Neural progenitor cell (in vitro differentiated cells): ENCODE measurements around the gene CYP26A1. TPM values are rescaled to one million over a fixed set of nuclear protein-coding genes. Genes with fewer than 3 reads are reported as not detected.

Experiments used
- DNase-seq: peaks from one replicate; pipeline ENCODE4 v3.0.0-alpha.2; 2016; ENCODE audit warnings: low spot score
- H2AFZ ChIP-seq: fragments of 200-600 bp; sonication (generic); replicated peaks from 2 replicates; pipeline ENCODE4 v1.6.1; 2016; ENCODE audit warnings: antibody characterized with exemption
- H3F3A ChIP-seq: fragments of 200-600 bp; sonication (generic); 2 replicates; pipeline ENCODE4 v1.6.1; 2016; ENCODE audit warnings: antibody characterized with exemption, low read depth
- H3K27ac ChIP-seq: fragments of 200-600 bp; sonication (generic); 2 replicates; pipeline ENCODE4 v1.5.1; 2016; ENCODE audit warnings: mild to moderate bottlenecking
- H3K27me3 ChIP-seq: fragments of 200-600 bp; sonication (generic); 2 replicates; pipeline ENCODE4 v1.6.1; 2016; ENCODE audit warnings: mild to moderate bottlenecking, moderate library complexity
- H3K36me3 ChIP-seq: fragments of 200-600 bp; sonication (generic); 2 replicates; pipeline ENCODE4 v1.5.1; 2016
- H3K4me1 ChIP-seq: fragments of 200-600 bp; sonication (generic); 2 replicates; pipeline ENCODE4 v1.6.1; 2016; ENCODE audit warnings: mixed run types
- H3K4me2 ChIP-seq: fragments of 200-600 bp; sonication (generic); 2 replicates; pipeline ENCODE4 v1.6.1; 2016
- H3K4me3 ChIP-seq: fragments of 200-600 bp; sonication (generic); 2 replicates; pipeline ENCODE4 v1.5.1; 2016
- H3K79me2 ChIP-seq: fragments of 200-600 bp; sonication (generic); 2 replicates; pipeline ENCODE4 v1.6.1; 2016; ENCODE audit warnings: low read depth
- H3K9ac ChIP-seq: fragments of 200-600 bp; sonication (generic); 2 replicates; pipeline ENCODE4 v1.6.1; 2016
- H3K9me3 ChIP-seq: fragments of 200-600 bp; sonication (generic); 2 replicates; pipeline ENCODE4 v1.5.1; 2016; ENCODE audit warnings: low read depth
- H4K20me1 ChIP-seq: fragments of 200-600 bp; sonication (generic); 2 replicates; pipeline ENCODE4 v1.6.1; 2016; ENCODE audit warnings: low read depth
- H3K27ac Mint-ChIP-seq: 3 replicates; pipeline ENCODE4 v1.8.0; 2021; ENCODE audit warnings: mixed read lengths
- H3K27me3 Mint-ChIP-seq: 2 replicates; pipeline ENCODE4 v1.8.0; 2022; ENCODE audit warnings: low read depth, mild to moderate bottlenecking, inconsistent platforms, moderate library complexity, mixed read lengths; ENCODE audit not compliant: insufficient read depth
- H3K36me3 Mint-ChIP-seq: 3 replicates; pipeline ENCODE4 v1.8.0; 2021; ENCODE audit warnings: mixed read lengths
- H3K4me1 Mint-ChIP-seq: 3 replicates; pipeline ENCODE4 v1.8.0; 2021; ENCODE audit warnings: mixed read lengths
- H3K4me3 Mint-ChIP-seq: 3 replicates; pipeline ENCODE4 v1.8.0; 2021; ENCODE audit warnings: mild to moderate bottlenecking, moderate library complexity, mixed read lengths
- H3K9me3 Mint-ChIP-seq: 3 replicates; pipeline ENCODE4 v1.8.0; 2020; ENCODE audit warnings: mixed read lengths
- EZH2 ChIP-seq: fragments of 200-600 bp; sonication (generic); IDR thresholded peaks from 2 replicates; pipeline ENCODE4 v1.6.1; 2017; ENCODE audit warnings: antibody characterized with exemption, mild to moderate bottlenecking, moderate library complexity
- EZH2phosphoT487 ChIP-seq: fragments of 200-600 bp; sonication (generic); IDR thresholded peaks from 2 replicates; pipeline ENCODE4 v1.6.1; 2017; ENCODE audit warnings: antibody characterized with exemption
- total RNA-seq: library from RNA; depleted of rRNA; stranded (reverse); fragments of >200 nt; gene quantifications from 2 replicates; pipeline ENCODE4 v1.2.3, GENCODE V29; 2015; ENCODE audit warnings: low replicate concordance
- TF ChIP-seq, protein P1 (sequence below): fragments of 200-600 bp; sonication (generic); IDR thresholded peaks from 2 replicates; pipeline ENCODE4 v1.5.1; 2017; ENCODE audit warnings: antibody characterized with exemption, mild to moderate bottlenecking

The CYP26A1 gene
- total RNA-seq, 1 donor from 2014 or later = 6.7 TPM

DNA sequence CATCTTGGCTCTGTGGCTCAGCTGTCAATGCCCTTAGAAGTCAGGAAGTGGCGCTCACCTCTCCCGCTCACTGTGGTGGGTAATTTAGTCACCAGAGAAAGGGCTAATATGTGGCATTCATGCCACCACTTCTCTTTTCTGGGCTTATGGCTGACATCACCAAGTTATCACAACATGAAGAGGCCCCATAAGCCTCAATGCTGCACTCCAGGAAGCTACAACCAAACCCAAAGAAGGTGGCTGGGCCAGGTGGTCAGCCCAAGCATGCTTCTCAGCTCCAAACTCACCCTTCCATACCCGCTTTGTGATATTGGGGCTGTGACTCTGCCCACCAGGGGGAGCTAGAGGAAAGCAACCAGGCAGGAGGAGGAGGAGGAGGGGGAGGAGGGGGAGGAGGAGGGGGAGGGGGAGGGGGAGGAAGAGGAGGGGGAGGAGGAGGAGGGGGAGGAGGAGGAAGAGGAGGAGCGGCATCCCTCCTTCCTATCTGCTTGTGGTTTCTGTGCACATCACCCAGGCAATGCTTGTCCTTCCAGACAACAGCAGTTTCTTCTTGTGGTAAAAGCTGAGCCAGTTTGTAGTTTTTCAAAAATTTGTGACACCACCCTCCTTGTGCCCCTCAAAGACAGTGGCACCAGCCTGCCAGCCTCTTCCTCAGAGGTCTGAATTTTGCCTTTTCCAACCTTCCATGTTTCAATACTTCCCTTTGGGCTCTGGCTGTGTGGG, 42.1 kb downstream of the CYP26A1 start:
- H3K4me1 ChIP-seq = no peaks in the 10 kb centered on the region
- H3K4me2 ChIP-seq = no peak overlapping the region
- no peak overlapping the region for H2AFZ ChIP-seq
- H4K20me1 ChIP-seq = no peaks in the 10 kb centered on the region
- H3K79me2 ChIP-seq = no peaks in the 10 kb centered on the region
- H3K27ac ChIP-seq = no peak overlapping the region
- Mint-ChIP-seq H3K4me3 (no peak overlapping the region), H3K36me3 (no peaks in the 10 kb centered on the region), H3K9me3 (peaks cover 3% of the 10 kb centered on the region), H3K27me3 (peaks cover 8% of the 10 kb centered on the region), H3K27ac (no peak overlapping the region), H3K4me1 (no peaks in the 10 kb centered on the region)
- no peaks in the 10 kb centered on the region for H3K27me3 ChIP-seq
- DNase-seq = peak; percentile 73
- H3K36me3 ChIP-seq = no peaks in the 10 kb centered on the region
- H3K4me3 ChIP-seq = no peak overlapping the region
- TF ChIP-seq EZH2 = no peak
- TF ChIP-seq, protein P1, sequence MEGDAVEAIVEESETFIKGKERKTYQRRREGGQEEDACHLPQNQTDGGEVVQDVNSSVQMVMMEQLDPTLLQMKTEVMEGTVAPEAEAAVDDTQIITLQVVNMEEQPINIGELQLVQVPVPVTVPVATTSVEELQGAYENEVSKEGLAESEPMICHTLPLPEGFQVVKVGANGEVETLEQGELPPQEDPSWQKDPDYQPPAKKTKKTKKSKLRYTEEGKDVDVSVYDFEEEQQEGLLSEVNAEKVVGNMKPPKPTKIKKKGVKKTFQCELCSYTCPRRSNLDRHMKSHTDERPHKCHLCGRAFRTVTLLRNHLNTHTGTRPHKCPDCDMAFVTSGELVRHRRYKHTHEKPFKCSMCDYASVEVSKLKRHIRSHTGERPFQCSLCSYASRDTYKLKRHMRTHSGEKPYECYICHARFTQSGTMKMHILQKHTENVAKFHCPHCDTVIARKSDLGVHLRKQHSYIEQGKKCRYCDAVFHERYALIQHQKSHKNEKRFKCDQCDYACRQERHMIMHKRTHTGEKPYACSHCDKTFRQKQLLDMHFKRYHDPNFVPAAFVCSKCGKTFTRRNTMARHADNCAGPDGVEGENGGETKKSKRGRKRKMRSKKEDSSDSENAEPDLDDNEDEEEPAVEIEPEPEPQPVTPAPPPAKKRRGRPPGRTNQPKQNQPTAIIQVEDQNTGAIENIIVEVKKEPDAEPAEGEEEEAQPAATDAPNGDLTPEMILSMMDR = peak; percentile 58
- no peak overlapping the region for H3K9ac ChIP-seq
- no peaks in the 10 kb centered on the region for H3F3A ChIP-seq
- H3K9me3 ChIP-seq = no peaks in the 10 kb centered on the region

DNA sequence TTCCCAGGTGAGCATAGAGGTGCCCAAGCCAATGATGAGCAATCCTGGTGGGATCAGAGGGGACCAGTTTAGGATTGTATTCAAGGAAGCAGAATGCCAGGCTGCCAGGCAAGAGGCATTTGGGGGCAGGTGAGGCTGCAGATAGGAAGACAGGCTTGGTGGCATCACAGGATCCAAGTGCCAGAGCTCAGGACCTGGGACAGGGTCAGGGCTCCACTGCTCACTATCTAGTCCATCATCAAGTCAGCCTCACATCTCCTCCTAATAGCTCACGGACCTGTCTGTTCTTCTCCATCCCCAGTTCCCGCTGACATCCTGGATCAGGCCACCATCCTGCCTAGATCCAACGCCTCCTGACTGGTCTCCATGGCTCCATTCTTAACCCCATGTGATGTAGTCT, 47.6 kb downstream of the CYP26A1 start:
- no peaks in the 10 kb centered on the region for H4K20me1 ChIP-seq
- H3K4me3 ChIP-seq = no peak overlapping the region
- H3K9me3 Mint-ChIP-seq = peaks cover 9% of the 10 kb centered on the region
- TF ChIP-seq, protein P1 = no peak
- TF ChIP-seq EZH2 (no peak), EZH2phosphoT487 (no peak)
- no peaks in the 10 kb centered on the region for H3K27me3 ChIP-seq
- no peaks in the 10 kb centered on the region for H3K4me1 Mint-ChIP-seq
- H3K36me3 ChIP-seq = no peaks in the 10 kb centered on the region
- no peak overlapping the region for H3K4me3 Mint-ChIP-seq
- H3K79me2 ChIP-seq = no peaks in the 10 kb centered on the region
- no peak overlapping the region for H3K4me2 ChIP-seq
- H3K27ac ChIP-seq = no peak overlapping the region
- no peak overlapping the region for H2AFZ ChIP-seq
- no peaks in the 10 kb centered on the region for H3K36me3 Mint-ChIP-seq
- H3K4me1 ChIP-seq = no peaks in the 10 kb centered on the region
- H3K27ac Mint-ChIP-seq = no peak overlapping the region
- H3K9ac ChIP-seq = no peak overlapping the region
- DNase-seq = no peak
- H3F3A ChIP-seq = no peaks in the 10 kb centered on the region
- peaks cover 1% of the 10 kb centered on the region for H3K9me3 ChIP-seq
- H3K27me3 Mint-ChIP-seq = no peaks in the 10 kb centered on the region

DNA sequence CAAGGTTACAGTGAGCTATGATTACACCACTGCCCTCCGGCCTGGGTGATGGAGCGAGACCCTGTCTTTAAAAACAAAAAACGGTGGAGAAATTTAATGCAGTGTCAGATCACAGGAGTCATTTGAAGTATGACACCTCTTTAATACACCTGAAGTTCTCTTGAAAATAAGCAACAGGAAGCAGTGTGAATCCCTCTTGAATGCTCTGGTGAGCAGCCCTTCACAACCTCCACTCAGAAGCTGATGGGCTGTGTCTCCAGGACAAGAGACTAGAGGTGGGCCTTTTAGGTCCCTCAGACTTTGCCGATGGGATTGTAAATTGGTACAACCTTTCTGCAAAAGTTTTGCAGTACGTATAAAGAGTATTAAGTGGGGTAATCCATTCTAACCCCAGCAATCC, 50.1 kb downstream of the CYP26A1 start:
- H3K27me3 Mint-ChIP-seq = no peaks in the 10 kb centered on the region
- no peaks in the 10 kb centered on the region for H3K4me1 Mint-ChIP-seq
- H3K4me3 Mint-ChIP-seq = no peak overlapping the region
- H4K20me1 ChIP-seq = no peaks in the 10 kb centered on the region
- H3K27me3 ChIP-seq = no peaks in the 10 kb centered on the region
- H3K27ac Mint-ChIP-seq = no peak overlapping the region
- H3F3A ChIP-seq = no peaks in the 10 kb centered on the region
- no peak overlapping the region for H2AFZ ChIP-seq
- TF ChIP-seq EZH2 (no peak), EZH2phosphoT487 (no peak)
- TF ChIP-seq, protein P1 = no peak
- H3K4me3 ChIP-seq = no peak overlapping the region
- H3K36me3 Mint-ChIP-seq = no peaks in the 10 kb centered on the region
- peaks cover 10% of the 10 kb centered on the region for H3K9me3 ChIP-seq
- no peaks in the 10 kb centered on the region for H3K36me3 ChIP-seq
- H3K4me1 ChIP-seq = no peaks in the 10 kb centered on the region
- H3K79me2 ChIP-seq = no peaks in the 10 kb centered on the region
- H3K27ac ChIP-seq = no peak overlapping the region
- peaks cover 19% of the 10 kb centered on the region for H3K9me3 Mint-ChIP-seq
- DNase-seq = no peak
- H3K9ac ChIP-seq = no peak overlapping the region
- no peak overlapping the region for H3K4me2 ChIP-seq
